Activated T-cell treated with anti-CD3 and anti-CD28 coated beads for 48 hours (primary cell): ENCODE measurements around the gene RIMBP2.

Experiments
- DNase-seq: peaks from one replicate; pipeline ENCODE4 v3.0.0-alpha.2; 2020; ENCODE audit warnings: low read depth

The RIMBP2 gene

DNA sequence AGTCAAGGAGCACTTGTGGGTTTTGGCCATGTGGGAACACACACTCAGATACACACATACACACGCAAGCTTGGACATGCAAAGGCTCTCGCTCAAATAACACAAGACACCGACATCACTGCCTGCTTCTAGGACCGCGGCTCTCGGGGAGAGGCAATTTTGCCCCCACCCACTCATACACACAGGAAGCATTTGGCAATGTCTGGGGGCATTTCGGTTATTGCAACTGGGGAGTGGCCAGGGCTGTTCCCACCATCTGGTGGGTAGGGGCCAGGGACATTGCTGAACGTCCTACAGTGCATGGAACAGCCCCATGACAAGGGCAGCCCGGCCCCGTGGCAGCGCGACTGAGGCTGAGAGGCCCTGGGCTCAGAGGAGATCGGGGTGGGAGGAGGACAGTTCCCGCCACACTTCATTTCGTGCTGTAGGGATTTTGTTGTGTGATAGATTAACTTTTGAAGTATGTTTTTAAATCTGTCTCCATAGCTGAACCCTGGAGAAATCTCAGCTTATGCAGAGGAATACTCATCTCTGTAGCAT, 35.6 kb downstream of the RIMBP2 start:
- DNase-seq, result no peak

DNA sequence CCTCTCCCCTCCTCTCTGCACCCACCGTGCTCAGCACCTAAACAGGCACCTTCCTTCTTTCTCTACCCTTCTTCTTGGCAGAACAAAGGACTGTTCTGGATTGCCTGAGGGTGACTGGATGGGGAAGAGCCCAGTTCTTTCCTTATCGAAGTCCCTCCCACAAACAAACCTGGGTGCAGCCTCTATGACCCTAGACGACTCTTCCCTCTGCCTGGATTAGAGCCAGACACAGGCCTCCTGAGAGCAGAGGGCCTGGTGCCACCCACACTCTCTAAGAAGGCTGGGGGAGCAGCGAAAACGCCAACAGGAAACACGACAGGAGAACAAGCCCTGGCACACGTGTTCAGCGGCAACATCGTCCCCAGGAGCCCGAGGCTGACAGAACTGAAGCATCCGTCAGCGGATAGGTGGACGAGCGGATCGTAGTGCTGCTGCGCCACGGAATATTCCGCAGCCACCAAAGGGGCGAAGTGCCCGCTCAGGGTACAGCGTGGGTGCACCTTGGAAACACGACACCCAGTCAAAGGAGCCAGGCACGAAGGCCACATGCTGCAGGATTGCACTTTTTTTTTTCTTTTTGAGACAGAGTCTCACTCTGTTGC, 38.0 kb downstream of the RIMBP2 start:
- no peak for DNase-seq

DNA sequence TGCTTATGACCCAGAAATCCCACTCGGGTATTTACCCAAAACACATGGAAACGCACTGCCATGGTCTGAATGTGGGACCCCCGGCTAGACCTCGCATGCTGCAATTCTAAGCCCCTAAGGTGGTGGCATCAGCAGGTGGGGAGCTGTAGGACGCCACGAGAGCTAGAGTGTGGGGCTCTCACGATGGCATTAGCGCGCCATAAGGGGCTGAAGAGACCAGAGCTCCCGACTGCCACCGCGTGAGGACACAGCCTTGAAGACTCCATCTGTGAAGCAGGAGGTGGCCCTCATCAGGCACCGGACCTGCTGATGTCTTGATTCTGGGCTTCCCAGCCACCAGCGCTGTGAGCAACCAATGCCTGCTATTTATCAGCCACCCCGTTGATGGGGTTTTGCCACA, 40.3 kb downstream of the RIMBP2 start:
- no peak for DNase-seq

DNA sequence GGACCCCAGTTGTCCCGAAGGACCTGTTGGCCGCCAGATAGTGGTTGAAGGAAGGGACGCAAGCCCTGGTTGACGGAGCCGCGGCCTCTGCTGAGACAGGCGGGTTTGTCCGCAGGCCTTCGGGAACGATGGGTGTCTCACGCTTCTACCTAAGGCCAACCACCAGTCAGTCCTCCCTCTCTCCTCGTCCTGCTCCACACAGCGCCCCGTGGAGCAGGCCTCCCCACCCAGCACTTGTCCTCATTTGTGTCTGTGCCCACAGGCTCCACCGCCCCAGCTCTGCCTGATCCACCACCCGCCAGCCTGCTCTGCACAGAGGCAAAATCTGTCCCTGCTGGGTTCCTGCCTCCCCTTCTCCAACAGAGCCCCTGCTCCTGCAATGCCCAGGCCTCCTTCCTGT, 41.0 kb downstream of the RIMBP2 start:
- no peak for DNase-seq

DNA sequence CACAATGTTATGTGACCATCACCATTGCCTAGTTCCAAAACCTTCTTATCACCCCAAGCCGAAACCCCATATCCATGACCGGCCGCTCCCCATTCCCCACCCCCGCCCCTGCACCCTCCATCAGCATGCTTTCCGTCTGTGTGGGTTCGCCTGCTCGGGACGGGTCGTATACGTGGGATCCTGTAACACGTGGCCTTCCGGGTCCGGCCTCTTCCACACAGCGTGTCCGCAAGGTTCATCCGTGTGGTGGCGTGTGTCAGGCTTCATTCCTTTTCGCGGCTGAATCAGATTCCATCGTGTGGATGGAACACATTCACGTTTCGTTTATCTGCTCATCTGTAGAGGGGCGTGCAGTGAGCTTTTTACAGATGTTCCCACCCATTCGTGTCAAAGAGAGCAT, 41.4 kb downstream of the RIMBP2 start:
- DNase-seq, result no peak

DNA sequence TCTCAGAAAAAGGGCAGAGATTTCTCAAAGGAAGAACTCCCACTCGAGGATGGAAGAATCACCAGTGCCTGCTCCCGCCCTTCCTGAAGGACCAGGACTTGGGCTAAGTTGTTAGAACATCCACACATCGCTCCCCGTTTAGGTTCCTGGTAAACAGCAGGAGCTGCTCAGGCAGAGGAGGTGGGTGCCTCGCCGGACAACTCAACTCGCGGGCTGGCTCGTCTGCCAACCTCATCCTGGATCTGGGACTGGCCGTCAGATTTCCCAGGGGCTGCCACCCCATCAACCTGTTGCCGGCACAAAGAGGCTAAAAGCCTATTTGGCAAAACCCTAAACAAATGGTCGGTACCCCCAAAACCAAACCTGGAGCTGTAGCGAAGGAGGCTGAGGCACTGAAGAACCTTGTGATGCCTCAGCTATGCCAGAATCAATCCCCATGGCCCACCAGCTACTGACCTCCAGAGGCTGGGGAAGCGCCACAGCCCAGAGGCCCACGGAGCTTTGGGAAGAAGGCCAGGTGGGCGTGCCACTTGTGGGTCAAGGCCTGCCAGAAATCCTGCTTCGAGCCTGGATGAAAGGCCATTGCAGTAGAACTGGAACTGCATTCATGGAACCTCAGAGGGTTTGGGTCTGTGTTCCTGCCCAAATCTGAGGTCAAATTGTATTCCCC, 42.9 kb downstream of the RIMBP2 start:
- DNase-seq, result no peak

DNA sequence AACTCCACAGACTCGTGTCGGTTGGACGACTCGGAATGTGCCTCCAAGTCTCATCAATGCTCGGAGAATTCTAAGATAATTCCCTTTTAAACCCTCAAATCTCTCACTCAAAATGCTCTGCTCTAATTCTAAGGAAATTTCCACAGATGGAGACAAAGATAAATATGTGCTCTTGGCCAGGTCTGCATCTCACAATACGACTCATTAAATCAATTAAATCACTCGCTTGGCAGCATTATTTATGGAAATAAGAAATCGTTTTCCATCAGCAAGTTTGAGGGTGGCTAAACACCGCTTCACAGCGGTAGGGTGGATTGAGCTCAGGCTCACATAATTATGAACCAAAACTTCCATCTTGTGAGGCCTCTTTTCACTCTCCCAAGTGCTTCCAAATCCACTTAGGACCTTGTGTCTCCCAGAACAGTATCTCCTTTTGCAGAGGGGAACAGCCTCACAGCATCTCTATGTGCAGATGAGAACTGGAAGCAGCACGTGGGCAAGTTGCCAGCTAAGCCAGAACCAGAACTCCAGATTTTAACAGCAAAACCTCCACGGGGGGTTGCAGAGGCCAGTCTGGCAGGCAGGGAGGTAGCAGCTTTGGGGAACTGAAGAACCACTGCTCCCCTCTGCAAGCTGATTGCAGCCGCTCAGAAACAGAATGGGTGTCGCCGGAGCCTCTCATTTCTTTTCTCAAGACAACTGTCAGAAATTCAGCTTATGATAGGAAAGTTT, 43.8 kb downstream of the RIMBP2 start:
- no peak for DNase-seq

DNA sequence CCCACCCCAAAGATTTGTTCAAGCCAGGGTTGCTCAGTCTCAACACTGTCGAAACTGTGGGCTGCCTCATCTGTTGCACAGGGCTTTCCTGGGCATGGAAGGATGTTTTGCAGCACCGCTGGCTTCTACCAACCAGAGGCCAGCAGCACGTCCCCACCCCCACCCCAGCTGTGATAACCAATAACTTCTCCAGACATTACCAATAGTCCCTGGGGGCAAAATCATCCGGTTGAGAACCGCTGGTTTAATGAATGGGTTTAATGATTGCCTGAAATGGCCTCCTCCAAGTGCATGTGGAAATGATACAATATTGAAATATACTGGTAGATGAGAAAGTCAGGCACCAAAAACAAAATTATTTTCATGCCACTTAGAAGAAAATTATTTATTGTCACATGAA, 44.5 kb downstream of the RIMBP2 start:
- no peak for DNase-seq

DNA sequence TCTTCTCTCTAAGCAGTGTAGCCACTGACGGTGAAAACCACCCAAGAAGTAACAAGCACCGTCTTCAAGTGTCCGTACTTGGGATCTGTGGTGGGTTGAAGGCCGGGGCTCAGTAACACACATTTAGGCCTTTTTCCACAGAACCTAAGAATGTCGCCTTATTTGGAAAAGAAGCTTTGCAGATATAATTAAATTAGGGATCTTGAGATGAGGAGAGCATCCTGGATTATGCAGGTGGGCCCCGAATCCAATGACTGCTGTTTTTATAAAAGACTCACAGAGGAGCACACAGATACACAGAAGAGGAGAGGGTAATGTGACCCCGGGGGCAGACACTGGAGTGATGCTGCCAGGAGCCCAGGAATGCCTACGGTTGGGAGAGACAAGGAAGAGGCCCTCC, 46.3 kb downstream of the RIMBP2 start:
- no peak for DNase-seq

DNA sequence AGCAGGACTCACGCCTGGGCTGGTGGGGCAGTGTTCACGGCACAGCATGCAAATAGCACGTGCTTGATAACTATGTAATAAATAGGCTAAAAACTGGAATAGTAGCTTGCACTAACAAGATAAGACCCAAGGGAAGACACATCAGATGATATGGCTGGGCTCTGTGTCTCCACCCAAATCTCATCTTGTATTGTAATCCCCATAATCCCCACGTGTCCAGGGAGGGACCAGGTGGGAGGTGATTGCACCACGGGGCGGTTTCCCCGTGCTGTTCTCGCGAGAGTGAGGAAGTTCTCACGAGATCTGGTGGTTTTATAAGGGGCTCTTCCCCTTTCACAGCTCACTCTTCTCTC, 46.9 kb downstream of the RIMBP2 start:
- DNase-seq, result no peak

DNA sequence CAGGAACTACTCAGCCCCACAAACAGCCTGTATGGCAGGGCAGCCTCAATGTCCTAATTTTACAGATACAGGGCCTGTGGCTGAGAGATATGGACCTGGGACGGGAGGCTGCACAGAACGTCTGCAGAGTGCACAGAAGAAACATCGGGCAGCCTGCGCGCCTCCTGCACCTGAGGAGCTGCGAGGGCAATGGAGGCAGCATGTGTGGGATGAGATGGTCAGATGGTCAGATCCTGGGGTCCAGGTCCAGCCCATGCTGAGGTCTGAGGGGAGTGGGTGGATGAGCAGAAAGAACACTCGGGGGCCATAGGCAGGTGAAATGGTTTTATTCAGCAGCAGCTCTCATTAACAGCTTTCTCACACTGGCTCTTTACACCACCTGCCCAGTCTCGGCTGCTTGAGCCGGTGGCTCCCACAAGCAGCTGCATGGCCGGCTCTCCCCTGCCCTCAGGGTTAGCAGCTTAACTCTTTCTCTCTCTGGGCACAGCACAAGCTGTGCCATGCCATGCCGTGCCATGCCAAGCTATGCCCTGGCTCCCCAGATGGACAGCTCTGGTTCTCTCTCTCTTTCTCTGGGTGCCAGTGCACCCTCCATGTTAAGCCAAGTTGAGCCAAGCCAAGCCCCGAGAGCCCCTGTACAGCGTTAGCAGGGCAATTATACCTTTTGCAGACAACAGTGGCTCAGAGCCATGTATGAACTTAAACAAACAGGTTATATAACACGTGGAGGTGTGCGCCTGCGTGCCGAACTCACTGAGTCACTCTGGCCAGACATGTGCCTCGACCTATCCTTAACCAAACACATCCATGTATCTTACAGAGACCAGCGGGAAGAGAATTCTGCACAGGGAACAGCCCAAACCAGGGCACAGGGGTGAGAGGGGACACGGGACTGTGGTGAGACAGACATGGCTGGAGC, 47.6 kb downstream of the RIMBP2 start:
- no peak for DNase-seq

DNA sequence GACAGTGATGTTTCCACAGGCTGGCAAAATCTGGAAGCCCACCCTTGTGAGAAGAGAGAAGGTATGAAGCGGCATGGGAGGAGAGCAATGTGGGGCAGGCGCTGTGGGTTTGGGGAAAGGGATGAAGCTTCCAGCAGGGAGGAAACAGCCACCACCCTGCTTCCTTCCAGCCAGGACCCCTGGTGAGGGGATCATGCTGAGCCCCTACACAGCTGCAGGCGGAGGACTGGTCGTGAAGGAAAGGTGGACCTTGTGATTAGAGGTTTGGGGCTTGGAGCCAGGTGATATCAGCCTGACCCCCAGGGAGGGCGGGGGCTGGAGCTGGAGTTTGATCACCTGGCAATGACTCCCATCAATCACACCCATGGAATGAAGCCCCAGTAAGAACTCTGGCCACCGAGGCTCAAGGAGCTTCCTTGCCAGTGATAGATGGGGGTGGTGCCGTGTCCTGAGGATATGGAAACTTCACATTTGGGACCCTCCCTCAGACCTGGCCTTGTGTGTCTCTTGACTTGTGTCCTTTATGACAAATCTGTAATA, 48.6 kb downstream of the RIMBP2 start:
- DNase-seq, result no peak

DNA sequence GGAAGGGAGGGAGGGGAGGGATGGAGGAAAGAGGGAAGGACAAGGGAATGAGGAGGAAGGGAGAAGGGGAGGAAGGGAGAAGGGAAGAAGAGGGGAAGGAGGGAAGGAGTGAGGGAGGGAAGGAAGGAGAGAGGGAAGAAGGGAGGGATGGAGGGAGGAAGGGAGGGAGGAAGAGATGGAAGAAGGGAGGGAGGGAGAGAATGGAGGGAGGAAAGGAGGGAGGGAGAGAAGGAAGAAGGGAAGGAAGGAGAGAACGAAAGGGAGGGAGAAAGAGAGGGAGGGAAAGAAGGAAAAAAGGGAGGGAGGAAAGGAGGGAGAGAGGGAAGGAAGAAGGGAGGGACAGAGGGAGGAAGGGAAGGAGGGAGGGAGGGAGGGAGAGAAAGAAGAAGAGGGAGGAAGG, 49.5 kb downstream of the RIMBP2 start:
- DNase-seq, result no peak

DNA sequence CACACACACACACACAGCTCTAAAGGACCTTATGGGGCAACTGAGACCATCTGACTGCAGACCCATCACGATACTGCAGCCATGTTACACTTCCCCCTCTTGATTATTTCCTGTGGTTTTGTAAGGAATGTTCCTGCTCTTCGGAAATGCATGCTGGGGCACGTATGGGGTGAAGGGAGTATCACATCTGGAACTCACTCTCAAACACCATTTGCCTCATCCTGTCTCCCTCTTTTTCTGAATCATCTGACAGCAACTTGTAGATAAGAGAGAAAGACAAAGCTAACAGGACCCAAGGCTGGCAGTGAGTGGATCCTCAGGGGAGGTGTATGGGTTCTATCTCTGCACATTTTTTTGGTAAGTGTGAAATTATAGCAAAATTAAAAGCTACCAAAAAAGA, 50.3 kb downstream of the RIMBP2 start:
- no peak for DNase-seq

DNA sequence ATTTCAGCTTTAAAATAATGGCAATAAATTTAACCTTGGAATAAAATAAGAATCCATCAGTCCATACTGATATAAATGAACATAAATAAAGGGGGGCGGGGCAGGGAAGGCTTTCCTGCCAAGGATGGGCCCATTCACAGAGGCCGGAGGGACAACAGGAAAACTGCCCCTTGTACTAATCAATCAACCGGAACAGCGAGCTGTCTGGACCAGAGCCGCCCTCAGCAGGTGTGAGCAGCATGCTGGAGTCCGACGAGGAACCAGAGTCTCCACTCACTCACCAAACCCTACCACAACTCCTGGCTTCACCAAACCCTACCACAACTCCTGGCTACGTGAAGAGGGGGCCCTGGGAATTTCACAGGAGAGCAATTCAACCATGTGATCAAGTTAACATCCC, 51.3 kb downstream of the RIMBP2 start:
- DNase-seq, result no peak

DNA sequence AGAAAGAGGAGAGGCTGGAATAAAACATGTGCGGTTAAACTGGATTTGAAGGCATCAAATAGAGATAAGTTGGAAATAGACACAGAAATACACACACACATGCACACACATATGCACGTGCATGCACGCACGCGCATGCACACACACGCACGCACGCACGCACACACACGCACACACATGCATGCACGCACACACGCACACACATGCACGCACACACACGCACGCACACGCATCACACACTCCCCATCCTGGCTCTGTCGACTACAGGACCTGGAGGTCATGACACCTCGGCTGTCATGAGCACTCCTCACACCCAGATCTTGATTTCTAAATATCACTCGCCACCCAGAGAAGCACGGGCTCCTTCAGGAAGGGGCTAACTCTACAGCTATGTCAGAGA, 51.8 kb downstream of the RIMBP2 start:
- DNase-seq, result no peak

DNA sequence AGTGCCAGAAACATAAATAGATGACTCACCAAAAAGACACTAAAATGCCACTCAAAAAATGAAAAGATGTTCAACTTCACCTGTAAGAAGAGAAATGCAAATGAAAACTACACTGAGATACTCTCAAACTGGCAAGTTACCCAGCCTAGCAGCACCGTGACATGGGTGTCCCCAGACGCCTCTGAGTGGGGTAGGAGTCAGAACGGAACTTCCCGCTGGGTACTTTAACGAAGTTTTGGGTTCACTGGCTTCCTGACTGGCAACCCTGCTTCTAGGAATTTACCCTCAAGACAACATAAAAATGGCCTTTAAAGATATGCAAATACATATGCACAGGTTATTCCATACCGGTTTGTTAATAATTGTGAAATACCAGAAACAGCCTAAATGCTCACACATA, 52.6 kb downstream of the RIMBP2 start:
- DNase-seq, result no peak

DNA sequence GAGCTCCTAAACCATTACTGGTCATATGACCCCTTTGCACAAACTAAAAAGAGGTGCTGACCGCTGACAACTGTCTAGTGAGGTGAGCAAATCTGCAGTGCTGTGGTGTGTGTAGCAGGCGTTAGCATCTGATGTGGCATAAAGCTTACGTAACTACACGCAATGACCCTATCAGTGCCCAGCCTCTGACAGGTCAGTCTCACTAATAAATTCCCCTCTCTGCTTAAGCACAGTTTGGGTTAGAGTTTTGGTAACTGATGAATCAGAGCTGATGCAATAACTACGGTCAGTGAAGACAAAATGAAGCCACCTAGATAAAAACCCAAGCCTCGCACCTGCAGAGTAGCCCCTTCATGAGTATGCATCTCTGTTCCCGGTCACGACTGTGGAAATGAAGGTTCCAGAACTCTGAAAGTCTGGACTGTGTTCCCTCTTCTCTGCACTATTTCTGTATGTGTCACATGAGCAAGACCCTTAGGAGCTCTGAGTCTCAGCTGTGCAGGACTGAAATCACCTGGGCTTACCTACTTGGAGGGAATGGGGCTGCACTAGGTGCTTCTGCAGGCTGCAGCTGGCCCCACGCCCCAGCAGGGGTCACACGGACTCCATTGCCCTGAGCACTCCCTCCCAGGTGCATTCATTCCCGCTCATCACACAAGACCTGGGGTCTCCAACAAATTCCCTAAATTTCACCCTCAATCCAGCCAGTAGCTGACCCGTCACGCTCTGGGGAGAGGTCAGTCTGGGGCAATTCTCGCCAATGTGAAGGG, 54.4 kb downstream of the RIMBP2 start:
- DNase-seq, result no peak

DNA sequence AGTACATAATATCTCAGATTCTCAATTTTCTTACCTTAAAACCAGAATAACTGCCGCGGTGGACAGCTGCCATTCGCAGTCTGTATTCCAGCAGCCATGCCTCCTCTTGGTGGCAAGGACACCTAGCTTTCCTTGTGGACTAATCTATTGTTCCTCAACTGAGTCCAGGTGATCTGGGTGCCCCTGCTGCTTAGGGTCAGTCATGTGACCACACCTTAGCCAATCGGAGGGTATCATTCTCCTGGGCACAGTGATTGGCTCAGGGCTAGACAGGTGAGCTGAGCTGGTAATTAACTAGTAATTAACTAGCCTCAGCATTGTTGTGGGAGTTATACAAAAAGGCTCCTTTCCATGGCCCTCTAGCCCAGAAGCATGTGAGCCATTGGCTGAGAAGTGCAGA, 55.0 kb downstream of the RIMBP2 start:
- no peak for DNase-seq

DNA sequence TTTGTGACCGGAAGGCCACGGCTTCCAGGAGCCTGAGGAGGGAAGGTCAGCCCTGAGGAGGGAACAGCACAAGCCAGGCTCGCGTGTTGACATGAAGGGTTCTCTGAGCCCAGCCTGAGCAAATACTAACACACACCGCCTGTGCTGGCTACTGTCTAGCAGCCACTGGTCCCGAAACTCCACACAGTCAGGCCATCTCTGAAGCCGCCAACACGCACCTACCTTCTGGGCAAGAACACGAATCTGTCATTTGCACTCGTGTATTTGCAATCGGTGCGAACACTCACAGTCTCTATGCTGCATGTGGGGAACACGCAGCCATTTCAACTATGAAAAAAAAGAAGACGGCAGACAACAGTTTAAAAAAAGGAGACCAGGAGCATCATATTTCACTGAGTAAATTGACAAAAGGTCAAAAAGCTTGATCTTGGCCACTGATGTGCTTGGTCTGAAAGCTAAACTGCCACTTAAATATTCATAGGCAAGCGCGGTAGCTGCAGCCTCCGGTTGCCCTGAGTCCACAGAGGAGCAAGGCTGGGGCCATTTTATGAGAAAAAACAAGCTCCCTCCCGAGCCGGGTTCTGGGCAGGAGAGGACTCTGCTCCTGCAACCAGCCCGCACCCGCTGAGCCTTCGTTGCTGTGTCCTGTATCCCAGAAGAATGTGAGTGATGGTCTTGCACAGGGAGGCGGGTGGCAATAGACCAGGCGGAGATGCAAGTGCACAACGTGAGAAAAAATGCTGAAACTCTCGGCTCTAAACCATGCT, 57.8 kb downstream of the RIMBP2 start:
- DNase-seq, result no peak

DNA sequence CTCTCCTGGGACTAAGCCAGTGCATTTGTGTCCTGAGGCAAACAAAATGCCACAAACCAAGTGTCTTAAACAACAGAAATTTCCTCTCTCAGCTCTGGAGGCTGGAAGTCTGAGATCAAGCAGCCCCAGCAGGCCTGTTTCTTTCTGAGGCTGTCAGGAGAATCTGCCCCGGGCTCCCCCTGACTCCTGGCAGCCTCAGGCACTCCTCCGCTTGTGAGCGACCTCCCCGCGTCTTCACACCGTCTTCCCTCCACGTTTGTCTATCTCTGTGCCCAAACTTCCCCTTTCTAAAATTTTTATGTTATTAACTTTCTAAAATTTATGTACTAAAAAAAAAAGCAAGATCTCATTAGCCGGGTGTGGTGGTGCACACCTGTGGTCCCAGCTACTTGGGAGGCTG, 59.7 kb downstream of the RIMBP2 start:
- DNase-seq, result no peak
